Measurements from ENCODE around the gene SCD5.

GRCh38 chr4:82721819-82722423 is 76.7 kb downstream of the SCD5 start:
- TF ChIP-seq CTCF (IDR thresholded peaks at IDR 0.05) = no peak
- TF ChIP-seq POLR2A (IDR thresholded peaks at IDR 0.05) = no peak

Measured in sigmoid colon (tissue), 3 donors.